IPS DF 4.7 (cell line): Measurements from ENCODE around the gene ATP8A2.

Experiments used
- DNase-seq: peaks from one replicate; pipeline ENCODE4 v3.0.0-alpha.2; 2013; ENCODE audit warnings: low spot score; ENCODE audit errors: extremely low read depth

ATP8A2 gene

DNA sequence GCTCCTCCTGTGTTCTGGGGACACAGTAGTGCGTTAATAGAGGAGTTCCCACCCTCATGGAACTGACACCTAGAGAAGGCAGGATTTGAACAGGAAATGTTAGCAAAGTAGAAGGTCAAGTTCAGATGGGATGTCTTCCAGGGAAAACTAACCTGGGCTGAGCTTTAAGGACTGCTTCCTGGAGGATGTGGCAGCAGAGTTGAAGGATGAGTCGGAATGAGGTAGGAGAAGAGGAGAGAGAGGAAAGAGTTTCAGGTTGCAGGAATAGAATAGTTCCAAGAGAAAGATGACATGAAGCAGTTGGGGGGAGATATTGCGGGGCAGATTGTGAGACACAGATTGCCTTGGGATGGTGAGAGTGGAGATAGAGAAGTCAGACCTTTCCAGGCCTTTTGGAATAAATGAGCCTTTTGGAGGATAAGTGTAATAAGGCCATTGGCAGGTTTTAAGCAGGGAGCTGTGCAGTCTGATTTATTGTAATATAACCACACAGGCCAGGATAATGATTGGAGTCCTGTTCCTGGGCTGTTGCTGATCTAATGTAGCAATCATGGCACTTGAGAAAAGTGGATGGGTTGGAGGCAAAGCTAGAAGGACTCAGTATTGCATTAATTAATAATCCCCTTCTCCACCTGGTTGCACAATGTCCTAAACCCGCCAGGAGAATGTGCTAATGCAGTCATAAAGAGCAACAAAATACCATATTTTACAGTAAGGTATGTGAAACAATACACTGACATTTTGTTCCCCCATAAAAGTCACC is 474.6 kb downstream of the ATP8A2 start:
- DNase-seq: no peak

DNA sequence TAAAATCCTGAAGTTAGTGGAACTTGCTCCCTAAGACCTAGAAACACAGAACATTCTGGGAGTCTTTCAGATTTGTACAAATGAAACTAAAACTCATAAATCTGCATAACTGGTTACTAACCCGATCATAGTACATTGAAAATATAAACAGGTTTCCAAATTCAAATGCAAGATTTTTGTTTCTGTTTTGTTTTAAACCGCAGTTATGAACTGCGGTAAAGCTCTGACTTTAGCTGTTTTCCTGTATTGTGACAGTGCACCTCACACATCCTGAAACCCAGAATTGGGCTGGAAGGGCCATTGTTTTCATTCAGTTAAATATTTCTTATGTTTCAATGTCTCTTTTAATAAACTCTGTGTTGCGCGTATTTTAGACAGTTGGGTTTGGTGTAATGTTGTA is 475.4 kb downstream of the ATP8A2 start:
- no peak for DNase-seq

DNA sequence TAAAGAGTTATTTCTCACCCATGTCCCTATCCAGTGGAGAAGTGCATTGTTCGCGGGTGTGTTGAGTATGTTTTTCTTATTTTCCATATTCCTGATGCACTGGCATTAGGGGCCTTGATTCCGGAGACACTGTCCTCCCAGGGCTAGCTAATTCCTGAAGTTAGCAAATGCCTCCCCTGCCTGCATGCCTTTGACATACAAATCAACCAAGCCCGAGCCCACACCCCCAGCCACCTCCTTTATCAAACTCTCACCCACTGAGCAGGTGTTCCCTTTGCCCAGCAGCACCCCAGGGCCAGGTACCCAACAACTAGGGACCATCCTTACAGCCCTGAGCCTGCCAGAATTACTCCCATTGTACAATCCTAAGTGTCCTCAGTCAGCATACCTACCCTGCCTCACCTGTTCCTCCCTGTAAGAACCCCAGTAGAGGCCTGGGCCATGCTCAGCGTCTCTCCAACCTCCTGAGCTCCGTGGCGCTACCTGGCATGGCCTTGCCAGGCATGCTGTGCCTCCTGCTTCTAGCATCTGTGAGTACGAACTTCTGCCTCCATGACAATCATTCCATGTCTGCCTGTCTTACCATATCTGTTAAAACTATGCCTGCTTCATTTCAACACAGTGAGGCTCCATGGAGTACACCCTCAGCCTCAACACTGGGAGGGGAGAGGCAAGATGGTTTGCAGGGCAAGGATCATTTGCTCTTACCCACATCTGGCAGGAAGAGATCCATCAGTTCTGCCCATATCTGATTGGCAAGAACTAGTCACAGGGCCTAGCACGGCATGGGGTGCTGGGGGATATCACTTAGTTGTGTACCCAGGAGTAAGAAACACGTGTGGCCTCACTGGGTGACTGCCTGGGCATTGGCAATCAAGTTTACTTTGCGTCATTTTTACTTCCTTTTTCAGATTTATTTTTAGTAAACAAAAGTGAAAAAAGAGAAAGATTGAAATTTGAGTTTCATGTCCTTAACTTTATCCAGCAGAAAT is 476.2 kb downstream of the ATP8A2 start:
- DNase-seq: no peak

DNA sequence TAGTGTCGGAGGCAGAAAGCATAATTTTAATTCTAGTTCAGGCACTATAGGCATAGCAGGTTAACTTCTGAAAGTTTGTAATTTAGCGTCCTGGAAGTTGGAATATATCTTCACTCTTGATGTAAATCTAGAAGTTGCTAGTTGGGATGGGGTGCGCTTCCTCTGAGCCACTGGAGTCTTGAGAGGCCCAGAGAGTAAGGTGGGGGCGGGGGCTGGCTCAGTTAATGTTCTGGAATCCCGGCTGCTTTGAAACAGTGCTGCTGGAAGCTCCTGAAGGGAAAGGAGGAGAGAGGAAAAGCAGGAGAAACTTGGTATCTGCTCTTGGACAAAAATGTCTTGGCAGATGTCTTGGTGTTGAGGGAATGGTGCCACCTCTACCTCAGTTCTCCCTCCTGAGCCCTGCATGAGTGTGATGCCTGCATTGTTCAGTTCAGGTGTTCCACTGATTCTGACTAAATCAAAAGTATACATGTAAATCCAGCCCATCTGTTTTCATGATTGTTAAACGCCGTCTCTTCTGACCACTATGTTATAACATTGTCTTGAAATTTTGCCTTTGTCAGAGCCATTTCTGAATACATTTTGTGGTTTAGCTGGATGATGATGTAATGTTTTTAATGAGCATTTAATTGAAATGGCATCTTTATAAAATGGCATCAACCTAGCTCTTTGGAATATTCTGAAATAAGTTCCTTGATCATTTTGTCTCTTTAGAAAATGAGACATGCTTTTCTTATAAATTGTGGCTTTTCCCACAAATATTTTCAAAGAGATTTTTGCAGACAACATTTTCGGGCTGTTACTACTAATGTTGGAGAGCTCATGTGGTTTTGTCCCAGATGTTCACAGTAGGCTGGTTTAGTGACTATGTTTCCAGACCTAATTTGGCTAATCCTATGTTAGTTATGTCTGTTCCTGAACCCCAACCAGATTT is 477.3 kb downstream of the ATP8A2 start:
- no peak for DNase-seq

DNA sequence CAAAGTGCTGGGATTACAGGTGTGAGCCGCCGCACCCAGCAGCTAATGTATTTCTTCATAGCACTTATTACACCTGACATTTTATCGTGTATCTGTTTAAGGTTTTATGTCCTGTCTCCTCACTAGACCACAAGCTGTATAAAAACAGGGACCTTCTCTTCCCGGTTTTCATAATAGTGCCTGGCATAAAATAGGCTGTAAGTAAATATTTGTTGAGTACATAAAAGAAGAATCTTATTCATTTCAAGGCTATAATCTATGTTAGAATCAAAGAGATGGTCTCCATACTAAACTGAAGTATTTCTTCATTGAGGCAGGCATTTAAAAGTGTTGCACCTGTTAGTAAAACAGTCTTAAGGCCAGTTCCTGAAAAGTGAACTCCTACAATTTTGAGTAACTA is 486.1 kb downstream of the ATP8A2 start:
- DNase-seq: no peak

DNA sequence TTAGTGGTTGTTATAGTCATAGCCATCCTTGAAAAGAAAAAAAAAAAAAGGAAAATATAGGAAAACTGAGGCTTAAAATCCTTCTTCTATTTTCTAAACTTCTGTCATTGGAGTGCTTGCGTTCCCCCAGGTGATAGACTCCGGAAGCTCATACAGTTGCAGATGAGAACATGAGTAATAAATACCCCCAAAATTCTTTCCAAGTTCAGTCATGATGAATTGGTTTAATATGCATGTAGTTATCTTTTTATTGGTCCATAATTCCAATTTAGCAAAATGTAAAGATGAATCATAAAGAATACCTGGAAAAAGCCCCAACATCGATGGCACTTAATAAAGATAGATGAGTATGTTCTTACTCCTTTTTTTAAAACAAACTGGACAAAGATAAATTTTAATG is 487.8 kb downstream of the ATP8A2 start:
- no peak for DNase-seq

DNA sequence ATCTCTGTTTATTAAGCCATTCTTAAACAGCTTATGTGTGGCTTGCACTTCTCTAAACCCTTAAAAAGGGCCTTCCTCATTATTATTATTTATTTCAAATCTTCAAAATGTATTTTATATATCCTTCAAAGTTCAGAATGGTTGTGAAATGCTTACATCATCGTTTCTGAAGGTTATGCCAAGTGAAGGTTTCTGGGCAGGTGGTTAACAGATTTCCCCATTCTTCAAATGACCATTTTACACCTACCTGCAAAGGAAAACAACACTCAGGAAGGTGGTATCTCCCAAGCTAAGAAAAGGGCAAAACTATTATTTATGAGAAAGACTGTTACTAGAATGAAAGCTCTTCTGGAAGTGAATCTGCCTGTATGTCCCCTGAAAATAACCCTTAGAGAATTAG is 488.5 kb downstream of the ATP8A2 start:
- no peak for DNase-seq

DNA sequence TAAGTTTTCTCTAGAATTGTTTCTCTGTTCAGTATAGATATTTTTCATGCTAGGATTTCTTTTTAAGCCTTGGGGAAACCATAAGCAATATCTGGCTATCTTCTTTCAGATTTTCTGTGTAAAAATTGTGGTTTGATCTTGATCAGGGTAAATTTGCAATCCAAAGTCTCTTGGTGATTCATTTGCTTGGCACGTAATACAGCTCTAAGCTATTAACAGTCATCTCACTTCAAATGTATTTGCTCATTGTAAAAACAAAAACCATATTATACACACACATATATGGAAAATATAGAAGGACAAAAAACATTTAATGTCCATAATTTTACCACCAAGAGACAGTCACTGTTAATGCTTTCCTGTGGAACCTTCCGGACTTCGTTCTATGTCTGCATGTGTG is 489.1 kb downstream of the ATP8A2 start:
- no peak for DNase-seq

DNA sequence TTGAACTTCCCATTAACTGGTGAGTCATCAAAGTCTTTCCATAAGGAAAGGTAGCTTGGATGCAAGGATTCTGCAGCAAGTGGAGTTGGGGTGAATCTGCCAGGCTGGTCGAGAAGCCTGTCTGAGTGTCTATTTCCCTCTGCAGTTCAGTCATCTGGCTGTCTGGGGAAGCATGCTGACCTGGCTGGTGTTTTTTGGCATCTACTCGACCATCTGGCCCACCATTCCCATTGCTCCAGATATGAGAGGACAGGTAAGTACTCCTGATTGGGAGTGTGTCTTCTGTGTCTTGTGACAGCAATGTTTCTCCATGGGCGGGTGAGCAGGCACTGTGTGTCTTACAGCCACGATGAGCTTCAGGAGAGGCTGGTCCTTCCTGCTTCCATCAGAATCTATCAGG is 490.4 kb downstream of the ATP8A2 start:
- DNase-seq: no peak

DNA sequence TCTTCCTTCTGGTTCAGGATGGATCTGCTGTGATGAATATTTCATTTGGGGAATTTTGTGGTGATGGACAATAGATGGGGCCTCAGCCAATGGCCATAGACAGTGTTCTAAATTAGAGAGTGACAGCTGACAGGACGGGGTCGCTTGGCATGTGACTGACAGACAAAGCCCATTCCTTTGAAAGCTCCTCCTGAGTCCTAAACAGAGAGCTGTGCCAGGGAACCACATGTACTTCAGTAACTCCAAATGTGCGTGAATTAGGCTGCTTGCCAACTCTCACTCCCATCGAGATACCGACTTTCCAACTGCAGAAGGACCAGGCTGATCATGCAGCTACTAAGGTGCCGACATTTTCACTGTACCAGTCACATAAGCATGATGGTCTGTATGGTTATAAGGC is 492.3 kb downstream of the ATP8A2 start:
- DNase-seq: no peak

DNA sequence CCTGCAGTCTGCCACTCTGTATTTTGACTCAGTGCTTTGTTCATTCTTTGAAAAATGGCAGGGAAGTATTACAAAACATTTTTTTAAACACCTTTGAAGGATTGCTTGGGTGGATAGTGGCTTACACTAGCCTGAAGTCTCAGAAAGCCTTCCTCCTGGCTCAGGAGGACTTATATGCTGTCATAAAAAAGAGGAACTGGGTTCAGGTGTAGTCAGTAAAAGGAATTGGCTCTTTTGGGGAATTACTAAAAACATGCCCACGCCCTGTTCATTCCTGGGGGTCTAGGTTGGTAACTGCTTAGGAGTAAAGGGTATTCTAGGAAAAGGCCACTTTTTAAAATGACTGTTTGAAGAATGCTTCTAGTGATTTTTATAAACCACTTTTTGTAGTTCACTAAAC is 493.2 kb downstream of the ATP8A2 start:
- DNase-seq: no peak

DNA sequence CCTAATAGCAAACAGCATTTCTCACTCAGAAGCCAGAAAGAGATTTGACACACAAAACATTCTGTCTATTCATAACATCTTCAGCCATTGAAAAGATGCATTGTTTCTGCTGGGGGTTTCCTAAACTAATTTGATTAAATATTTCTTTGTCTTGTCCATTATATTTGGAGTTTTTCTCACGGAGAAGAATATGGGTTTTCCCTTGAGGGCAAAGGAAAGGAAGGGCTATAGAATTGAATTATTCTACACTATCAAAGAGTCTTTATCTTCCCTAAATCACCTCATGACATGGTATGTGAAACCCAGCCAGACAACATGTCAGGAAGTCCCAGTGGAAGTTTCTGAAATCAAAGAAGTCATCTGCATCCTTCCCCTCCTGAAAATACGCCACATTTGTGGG is 493.6 kb downstream of the ATP8A2 start:
- DNase-seq: no peak

DNA sequence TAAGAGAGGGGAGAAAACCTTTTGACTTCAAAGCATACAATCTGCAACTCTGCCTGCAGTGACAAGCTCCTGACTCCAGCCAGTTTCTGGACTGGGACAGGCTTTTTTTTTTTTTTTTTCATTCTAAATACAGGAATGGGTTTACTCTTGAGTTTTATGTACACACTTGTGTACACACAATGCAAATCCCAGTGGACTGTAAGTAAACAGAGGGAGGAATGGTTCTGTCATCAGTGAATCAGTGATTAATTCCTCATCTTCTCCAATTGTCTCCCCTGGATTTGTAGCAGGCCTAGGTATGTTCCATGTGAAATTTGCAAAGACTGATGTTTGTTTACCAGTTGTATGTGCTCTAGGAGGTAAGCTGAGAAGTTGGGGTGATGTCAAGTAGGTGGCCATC is 495.3 kb downstream of the ATP8A2 start:
- no peak for DNase-seq

DNA sequence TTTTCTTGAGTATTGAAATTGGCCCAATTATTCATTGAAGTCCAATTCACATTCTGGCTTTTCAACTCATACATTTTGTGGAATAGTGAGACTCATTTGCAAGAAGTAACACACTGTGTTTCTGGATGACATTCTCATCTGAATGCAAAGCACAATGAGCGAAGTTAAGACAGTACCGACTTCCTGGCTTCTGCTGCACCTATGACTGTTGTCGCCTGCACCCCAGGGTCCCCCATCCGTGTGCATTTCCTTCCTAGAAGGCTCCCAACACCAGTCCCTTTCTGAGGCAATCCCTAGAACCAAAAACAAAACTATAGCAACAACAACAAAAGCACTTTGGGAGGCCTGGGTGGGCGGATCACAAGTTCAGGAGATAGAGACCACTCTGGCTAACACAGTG is 496.7 kb downstream of the ATP8A2 start:
- no peak for DNase-seq

DNA sequence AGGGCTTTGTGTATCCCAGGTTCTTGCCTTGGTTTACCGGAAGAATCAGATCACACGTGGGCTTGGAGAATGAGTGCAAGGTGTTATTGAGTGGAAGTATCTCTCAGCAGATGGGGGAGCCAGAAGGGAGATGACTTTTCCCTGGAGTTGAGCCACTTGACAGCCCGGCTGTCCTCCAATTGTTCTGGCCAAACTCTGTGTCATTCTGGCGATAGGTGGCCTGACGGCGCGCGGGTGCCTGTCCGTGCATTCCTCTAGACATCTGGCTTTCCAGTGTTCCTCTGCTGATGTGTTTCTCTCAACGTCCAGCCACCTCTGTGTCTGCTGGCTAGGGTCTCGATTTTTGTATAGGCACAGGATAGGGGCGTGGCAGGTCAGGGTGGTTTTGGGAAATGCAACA is 498.2 kb downstream of the ATP8A2 start:
- DNase-seq: no peak

DNA sequence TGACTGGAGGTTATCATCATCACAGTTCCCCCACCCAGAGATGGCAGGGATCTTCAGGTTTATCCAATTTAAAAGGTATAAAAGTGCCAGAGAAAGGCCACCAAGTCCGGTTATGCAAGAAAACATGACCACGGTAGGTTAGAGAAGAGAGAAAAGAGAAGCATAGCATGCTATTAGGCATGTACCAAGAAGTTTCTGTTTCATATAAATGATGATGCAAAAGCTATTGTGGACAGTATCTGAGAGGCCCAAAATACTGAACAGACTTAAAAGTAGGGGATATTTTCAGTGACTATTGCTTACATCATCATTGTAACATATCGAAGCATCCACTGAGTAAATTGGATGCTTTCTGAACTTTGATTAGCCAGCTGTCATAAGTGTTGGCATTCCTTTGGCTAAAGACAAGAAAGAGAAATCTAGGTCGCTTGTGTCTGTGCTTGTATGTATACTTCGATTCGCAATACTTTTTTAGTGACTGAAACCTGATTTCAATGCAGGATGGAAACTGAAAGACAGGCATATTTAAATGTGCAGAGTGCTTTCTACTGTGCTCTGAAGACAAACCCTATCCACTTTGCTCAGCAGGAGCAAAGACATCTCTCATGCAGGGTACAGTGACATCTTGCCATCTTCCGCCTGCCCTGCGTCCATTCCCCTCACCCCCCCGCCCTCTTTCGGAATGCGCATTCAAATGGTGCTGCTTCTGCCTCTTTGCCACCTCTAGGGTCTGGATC is 499.8 kb downstream of the ATP8A2 start:
- DNase-seq: no peak

DNA sequence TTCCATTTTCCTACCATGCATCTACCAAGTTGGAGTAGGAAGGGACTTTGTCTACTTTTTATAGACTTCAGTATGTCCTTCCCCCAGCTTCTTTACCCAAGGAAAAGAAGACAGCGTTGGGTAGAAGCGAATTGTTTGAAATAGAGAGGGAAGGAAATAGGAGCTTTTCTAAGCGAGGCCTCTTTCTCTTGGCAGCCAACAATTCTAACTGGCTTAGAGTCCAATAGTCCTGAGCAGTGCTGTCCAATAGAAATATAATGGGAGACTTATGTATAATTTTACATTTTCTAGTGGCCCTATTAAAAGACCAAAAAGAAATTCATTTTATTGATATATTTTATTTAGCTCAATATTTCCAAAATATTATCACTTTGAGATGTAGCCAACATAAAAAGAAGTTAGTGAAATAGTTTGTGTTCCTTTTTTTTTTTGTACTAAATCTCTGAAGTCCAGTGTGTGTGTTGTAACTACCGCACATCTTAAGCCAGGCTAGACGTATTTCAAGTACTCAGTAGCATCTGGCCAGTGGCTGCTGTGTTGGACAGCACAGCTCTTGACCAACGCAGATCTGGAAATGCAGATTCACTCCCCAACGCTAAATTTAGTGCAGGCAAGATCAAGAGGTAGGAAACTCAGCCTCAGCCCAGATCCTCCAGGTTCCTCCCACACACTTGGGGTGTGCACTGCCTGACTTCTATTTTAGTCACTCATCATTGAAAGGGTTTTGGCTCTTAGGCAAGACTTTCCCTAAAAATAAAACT is 500.9 kb downstream of the ATP8A2 start:
- DNase-seq: no peak

DNA sequence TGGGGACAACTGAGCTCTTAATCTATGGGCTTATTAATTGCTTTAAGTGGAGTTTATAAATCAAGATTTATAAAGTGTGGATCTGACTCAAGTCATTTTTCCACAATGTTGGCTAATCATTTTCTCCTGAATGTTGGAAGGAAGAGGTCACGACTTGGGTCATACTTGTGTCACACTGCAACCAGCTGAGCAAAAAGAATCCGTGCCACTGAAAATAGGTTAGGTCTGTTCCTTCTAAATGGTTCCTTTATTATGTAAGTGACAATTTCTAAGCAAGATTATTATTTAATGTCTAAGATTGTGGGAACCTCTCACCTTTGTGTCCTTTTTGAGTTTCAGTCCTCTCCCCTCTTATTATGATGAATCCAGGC is 501.5 kb downstream of the ATP8A2 start:
- no peak for DNase-seq

DNA sequence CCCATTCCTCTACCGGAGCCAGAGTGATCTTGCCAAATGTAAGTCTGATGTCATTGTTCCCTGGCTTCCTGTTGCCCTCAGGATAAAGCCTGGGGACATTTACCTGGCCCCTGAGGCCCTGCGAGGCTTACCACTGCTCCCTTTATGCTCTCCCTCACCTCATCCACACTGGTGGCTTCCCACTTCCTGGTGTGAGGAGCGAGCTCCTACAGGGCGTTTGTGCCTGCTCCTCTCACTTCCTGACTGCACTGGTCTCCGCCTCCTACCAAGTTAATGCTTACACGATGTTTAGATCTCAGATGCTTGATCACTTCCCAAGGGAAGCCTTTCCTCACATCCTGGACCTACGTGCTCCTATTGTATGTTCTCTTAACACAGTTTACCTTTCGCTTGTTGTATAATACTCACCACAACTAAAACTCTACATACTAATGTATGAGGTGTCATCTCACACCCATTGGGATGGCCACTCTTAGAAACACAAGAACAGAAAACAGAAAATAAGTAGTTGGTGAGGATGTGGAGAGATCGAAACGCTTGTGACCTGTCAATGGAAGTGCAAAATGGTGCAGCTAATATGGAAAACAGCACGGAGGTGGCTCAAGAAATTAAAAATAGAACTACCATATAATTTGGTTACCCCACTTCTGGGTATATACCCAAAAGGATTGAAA is 502.4 kb downstream of the ATP8A2 start:
- DNase-seq: no peak

DNA sequence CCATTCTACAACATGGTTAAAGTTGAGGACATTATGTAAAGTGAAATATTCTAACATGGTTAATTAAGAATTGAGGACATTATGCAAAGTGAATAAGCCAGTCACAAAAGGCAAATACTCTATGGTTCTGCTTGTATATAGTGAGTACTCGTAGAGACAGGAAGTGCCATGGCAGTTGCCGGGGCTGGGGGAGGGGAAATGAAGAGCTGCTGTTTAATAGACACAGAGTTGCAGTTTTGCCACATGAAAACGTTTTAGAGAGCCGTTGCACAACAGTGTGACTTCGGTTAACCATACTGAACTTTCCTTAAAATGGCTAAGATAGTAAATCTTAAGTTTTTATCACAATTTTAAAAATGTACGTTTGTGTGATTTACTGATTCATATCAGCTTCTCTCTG is 503.1 kb downstream of the ATP8A2 start:
- DNase-seq: no peak
